H9 (cell line): ENCODE data around the gene FLT1. TPM values are rescaled to one million over a fixed set of nuclear protein-coding genes. Genes with fewer than 3 reads are reported as not detected.

Experiments
- DNase-seq: peaks from one replicate; pipeline ENCODE4 v3.0.0-alpha.2; 2017
- H2AFZ ChIP-seq: one replicate; pipeline ENCODE4 v1.6.1; 2013; ENCODE audit warnings: mild to moderate bottlenecking, low read length, control low read depth, moderate library complexity
- H2AK5ac ChIP-seq: 2 replicates; pipeline ENCODE4 v1.6.1; 2013; ENCODE audit warnings: low read length, control low read depth, mixed read lengths; ENCODE audit not compliant: insufficient read length
- H2BK120ac ChIP-seq: one replicate; pipeline ENCODE4 v1.6.1; 2013; ENCODE audit warnings: low read depth, mild to moderate bottlenecking, low read length, control low read depth, inconsistent platforms; ENCODE audit not compliant: poor library complexity, severe bottlenecking
- H2BK12ac ChIP-seq: 2 replicates; pipeline ENCODE4 v1.6.1; 2013; ENCODE audit warnings: low read length, control low read depth, mixed read lengths, low read depth; ENCODE audit not compliant: insufficient read length
- H2BK15ac ChIP-seq: 2 replicates; pipeline ENCODE4 v1.6.1; 2013; ENCODE audit warnings: low read depth, low read length, control low read depth
- H2BK20ac ChIP-seq: one replicate; pipeline ENCODE4 v1.6.1; 2013; ENCODE audit warnings: low read depth, mild to moderate bottlenecking, low read length, control low read depth, inconsistent platforms; ENCODE audit not compliant: poor library complexity, severe bottlenecking
- H2BK5ac ChIP-seq: 2 replicates; pipeline ENCODE4 v1.6.1; 2013; ENCODE audit warnings: low read length, control low read depth, mixed read lengths; ENCODE audit not compliant: insufficient read length
- H3K14ac ChIP-seq: 2 replicates; pipeline ENCODE4 v1.6.1; 2013; ENCODE audit warnings: low read length, control low read depth; ENCODE audit not compliant: insufficient read depth
- H3K18ac ChIP-seq: 2 replicates; pipeline ENCODE4 v1.6.1; 2013; ENCODE audit warnings: low read depth, mild to moderate bottlenecking, mixed read lengths, low read length, control low read depth; ENCODE audit not compliant: insufficient read length
- H3K23ac ChIP-seq: 2 replicates; pipeline ENCODE4 v1.6.1; 2013; ENCODE audit warnings: low read length, control low read depth, mixed read lengths, low read depth; ENCODE audit not compliant: insufficient read length
- H3K23me2 ChIP-seq: 2 replicates; pipeline ENCODE4 v1.6.1; 2013; ENCODE audit warnings: low read depth, mild to moderate bottlenecking, mixed read lengths, low read length, control low read depth; ENCODE audit not compliant: insufficient read length, poor library complexity, severe bottlenecking
- H3K27ac ChIP-seq: 2 replicates; pipeline ENCODE4 v1.5.1; 2013; ENCODE audit warnings: low read length, control low read depth, mixed read lengths, low read depth; ENCODE audit not compliant: insufficient read length
- H3K27me3 ChIP-seq: 2 replicates; pipeline ENCODE4 v1.6.1; 2013; ENCODE audit warnings: low read length, control low read depth, inconsistent platforms; ENCODE audit not compliant: insufficient read depth
- H3K4ac ChIP-seq: 2 replicates; pipeline ENCODE4 v1.6.1; 2013; ENCODE audit warnings: low read depth, mild to moderate bottlenecking, control low read depth, inconsistent platforms, low read length, moderate library complexity
- H3K4me1 ChIP-seq: 2 replicates; pipeline ENCODE4 v1.6.1; 2013; ENCODE audit warnings: low read length, control low read depth, inconsistent platforms; ENCODE audit not compliant: insufficient read depth
- H3K4me2 ChIP-seq: 2 replicates; pipeline ENCODE4 v1.6.1; 2013; ENCODE audit warnings: low read length, control low read depth, mixed read lengths; ENCODE audit not compliant: insufficient read length, insufficient read depth
- H3K56ac ChIP-seq: 2 replicates; pipeline ENCODE4 v1.6.1; 2013; ENCODE audit warnings: low read depth, mild to moderate bottlenecking, mixed read lengths, low read length, control low read depth; ENCODE audit not compliant: insufficient read length
- H3K79me1 ChIP-seq: 2 replicates; pipeline ENCODE4 v1.6.1; 2013; ENCODE audit warnings: low read depth, mild to moderate bottlenecking, moderate library complexity, low read length, control low read depth, inconsistent platforms; ENCODE audit not compliant: insufficient read depth, poor library complexity, severe bottlenecking
- H3K79me2 ChIP-seq: 2 replicates; pipeline ENCODE4 v1.6.1; 2013; ENCODE audit warnings: low read length, control low read depth, inconsistent platforms; ENCODE audit not compliant: insufficient read depth
- H3K9ac ChIP-seq: 2 replicates; pipeline ENCODE4 v1.6.1; 2013; ENCODE audit warnings: low read length, control low read depth, mixed read lengths; ENCODE audit not compliant: insufficient read length; ENCODE audit errors: extremely low read depth
- H3K9me3 ChIP-seq: one replicate; pipeline ENCODE4 v1.6.1; 2013; ENCODE audit warnings: low read depth, low read length, inconsistent platforms; ENCODE audit not compliant: control insufficient read depth
- H3T11ph ChIP-seq: one replicate; pipeline ENCODE4 v1.6.1; 2013; ENCODE audit warnings: mild to moderate bottlenecking, low read length, control low read depth, inconsistent platforms
- H4K20me1 ChIP-seq: one replicate; pipeline ENCODE4 v1.6.1; 2013; ENCODE audit not compliant: control insufficient read depth, insufficient read length, insufficient read depth
- H4K5ac ChIP-seq: 2 replicates; pipeline ENCODE4 v1.6.1; 2013; ENCODE audit warnings: low read depth, mild to moderate bottlenecking, mixed read lengths, low read length, control low read depth; ENCODE audit not compliant: insufficient read length
- H4K8ac ChIP-seq: replicated peaks from 2 replicates; pipeline ENCODE4 v1.6.1; 2013; ENCODE audit warnings: low read length, control low read depth, mixed read lengths, low read depth; ENCODE audit not compliant: insufficient read length
- H4K91ac ChIP-seq: 2 replicates; pipeline ENCODE4 v1.6.1; 2013; ENCODE audit warnings: low read depth, mild to moderate bottlenecking, moderate library complexity, mixed read lengths, low read length, control low read depth; ENCODE audit not compliant: insufficient read length
- H3K27ac Mint-ChIP-seq, 3 experiments: 2 replicates in 2 of 3; 3 replicates in 1 of 3; pipeline ENCODE4 v1.8.0; 2020 to 2021; ENCODE audit warnings: mixed read lengths in 3 of 3, mild to moderate bottlenecking in 1 of 3, moderate library complexity in 1 of 3
- H3K27me3 Mint-ChIP-seq: 2 replicates; pipeline ENCODE4 v1.8.0; 2021; ENCODE audit warnings: low read depth, mild to moderate bottlenecking, moderate library complexity, mixed read lengths
- H3K36me3 Mint-ChIP-seq, 3 experiments: 2 replicates in 2 of 3; 3 replicates in 1 of 3; pipeline ENCODE4 v1.8.0; 2020 to 2021; ENCODE audit warnings: low read depth in 3 of 3, mixed read lengths in 3 of 3; ENCODE audit not compliant: insufficient read depth in 1 of 3
- H3K4me1 Mint-ChIP-seq, 2 experiments: 2 replicates each; pipeline ENCODE4 v1.8.0; 2020; ENCODE audit warnings: mixed read lengths in 2 of 2
- H3K4me3 Mint-ChIP-seq, 2 experiments: 2 replicates in 1 of 2; 3 replicates in 1 of 2; pipeline ENCODE4 v1.8.0; 2020 to 2021; ENCODE audit warnings: mild to moderate bottlenecking in 2 of 2, mixed read lengths in 2 of 2, moderate library complexity in 1 of 2
- H3K9me3 Mint-ChIP-seq, 2 experiments: 2 replicates in 1 of 2; 3 replicates in 1 of 2; pipeline ENCODE4 v1.8.0; 2020; ENCODE audit warnings: mild to moderate bottlenecking in 2 of 2, mixed read lengths in 2 of 2, moderate library complexity in 1 of 2
- WGBS: extraction: QIAGEN DNeasy Blood & Tissue Kit; methylation state at CpG from one replicate; pipeline ENCODE4 v1.1.7; 2013; ENCODE audit warnings: missing lambda C conversion rate, low lambda C conversion rate, mixed read lengths; ENCODE audit not compliant: insufficient read length; ENCODE audit errors: extremely low coverage; 5-methylcytosine and 5-hydroxymethylcytosine counted together
- total RNA-seq: library from RNA; stranded (reverse); gene quantifications from 2 replicates; pipeline ENCODE4 v1.2.1, GENCODE V29; 2021
- TF ChIP-seq, protein P1 (sequence below): fragments of 200-600 bp; sonication (generic); conservative IDR thresholded peaks from 3 replicates; pipeline ENCODE4 v1.8.0; 2021; ENCODE audit warnings: antibody characterized with exemption, mild to moderate bottlenecking

The FLT1 gene
- total RNA-seq, 1 experiment from 2014 or later, result 84.1 TPM

DNA sequence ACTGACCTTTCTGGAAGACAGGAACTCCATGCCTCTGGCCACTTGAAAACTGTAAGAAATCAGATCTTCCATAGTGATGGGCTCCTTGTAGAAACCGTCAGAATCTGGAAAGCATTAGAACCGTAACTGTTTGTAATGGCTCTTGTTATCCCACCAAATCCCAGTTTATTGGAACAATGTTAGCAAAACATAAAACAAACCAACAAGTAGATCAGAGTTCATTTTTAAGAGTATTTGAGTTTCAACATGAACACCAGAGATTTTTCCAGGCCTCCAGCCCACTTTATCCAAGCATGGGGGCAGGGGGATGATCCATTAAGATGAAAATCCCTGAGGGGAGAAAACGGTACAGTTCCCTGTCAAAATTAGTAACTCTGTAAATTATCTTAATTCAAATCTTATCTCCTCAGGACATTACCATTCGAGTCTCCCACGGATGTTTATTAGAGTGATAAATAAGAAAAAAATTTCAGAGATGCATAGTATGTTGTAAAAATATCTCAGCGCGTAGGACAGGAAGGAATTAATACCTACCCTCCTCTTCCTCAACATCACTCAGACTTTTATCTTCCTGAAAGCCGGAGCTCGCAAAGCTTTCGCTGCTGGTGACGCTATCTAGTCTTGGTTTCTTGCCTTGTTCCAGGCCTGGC is 172.5 kb downstream of the FLT1 start:
- Histone ChIP-seq H2BK12ac (no peak overlapping the region), H2BK5ac (no peak overlapping the region), H2AFZ (no peak overlapping the region), H3K4me1 (no peaks in the 10 kb centered on the region), H3K27ac (no peak overlapping the region), H2BK15ac (no peak overlapping the region), H3K56ac (no peak overlapping the region), H2BK20ac (no peak overlapping the region), H3K9ac (no peak overlapping the region), H3K23ac (no peak overlapping the region), H4K91ac (no peak overlapping the region), H3K14ac (no peak overlapping the region), H4K5ac (no peak overlapping the region), H4K8ac (no peak overlapping the region), H3K4me2 (no peak overlapping the region), H3K79me1 (no peaks in the 10 kb centered on the region), H3K4ac (no peak overlapping the region), H3K23me2 (no peaks in the 10 kb centered on the region), H3K27me3 (no peaks in the 10 kb centered on the region), H3K18ac (no peak overlapping the region), H2BK120ac (no peak overlapping the region), H3K79me2 (no peaks in the 10 kb centered on the region), H4K20me1 (no peaks in the 10 kb centered on the region), H2AK5ac (no peak overlapping the region), H3K9me3 (no peaks in the 10 kb centered on the region), H3T11ph (no peak overlapping the region)
- no peaks in the 10 kb centered on the region for H3K27me3 Mint-ChIP-seq
- peaks cover 10 to 20% (median 13%) of the 10 kb centered on the region in 3 experiments; a peak in 6 of 7 replicates for H3K36me3 Mint-ChIP-seq
- no peak overlapping the region for H3K4me3 Mint-ChIP-seq
- H3K4me1 Mint-ChIP-seq, result peaks cover 2 to 9% of the 10 kb centered on the region in 2 experiments; a peak in 2 of 4 replicates
- WGBS, result no CpG with 5 or more reads among the region's 11 CpGs
- H3K9me3 Mint-ChIP-seq, result no peaks in the 10 kb centered on the region
- TF ChIP-seq, protein P1, sequence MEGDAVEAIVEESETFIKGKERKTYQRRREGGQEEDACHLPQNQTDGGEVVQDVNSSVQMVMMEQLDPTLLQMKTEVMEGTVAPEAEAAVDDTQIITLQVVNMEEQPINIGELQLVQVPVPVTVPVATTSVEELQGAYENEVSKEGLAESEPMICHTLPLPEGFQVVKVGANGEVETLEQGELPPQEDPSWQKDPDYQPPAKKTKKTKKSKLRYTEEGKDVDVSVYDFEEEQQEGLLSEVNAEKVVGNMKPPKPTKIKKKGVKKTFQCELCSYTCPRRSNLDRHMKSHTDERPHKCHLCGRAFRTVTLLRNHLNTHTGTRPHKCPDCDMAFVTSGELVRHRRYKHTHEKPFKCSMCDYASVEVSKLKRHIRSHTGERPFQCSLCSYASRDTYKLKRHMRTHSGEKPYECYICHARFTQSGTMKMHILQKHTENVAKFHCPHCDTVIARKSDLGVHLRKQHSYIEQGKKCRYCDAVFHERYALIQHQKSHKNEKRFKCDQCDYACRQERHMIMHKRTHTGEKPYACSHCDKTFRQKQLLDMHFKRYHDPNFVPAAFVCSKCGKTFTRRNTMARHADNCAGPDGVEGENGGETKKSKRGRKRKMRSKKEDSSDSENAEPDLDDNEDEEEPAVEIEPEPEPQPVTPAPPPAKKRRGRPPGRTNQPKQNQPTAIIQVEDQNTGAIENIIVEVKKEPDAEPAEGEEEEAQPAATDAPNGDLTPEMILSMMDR, result no peak
- H3K27ac Mint-ChIP-seq, result no peak overlapping the region; a peak in 2 of 7 replicates
- DNase-seq, result no peak
